Smooth muscle cell (in vitro differentiated cells): ENCODE measurements around the gene SRSF6. TPM values are rescaled to one million over a fixed set of nuclear protein-coding genes. Genes with fewer than 3 reads are reported as not detected.

Source experiments
- DNase-seq: peaks from one replicate; lab custom pipeline; 2025; ENCODE audit not compliant: unreplicated experiment; lab: John Stamatoyannopoulos, UW
- H2AFZ ChIP-seq: fragments of 200-600 bp; sonication (generic); 2 replicates; pipeline ENCODE4 v1.6.0; 2016; ENCODE audit warnings: antibody characterized with exemption, low read depth, mild to moderate bottlenecking
- H3F3A ChIP-seq: fragments of 200-600 bp; sonication (generic); 2 replicates; pipeline ENCODE4 v1.6.0; 2017; ENCODE audit warnings: antibody characterized with exemption, low read depth
- H3K27ac ChIP-seq: fragments of 200-600 bp; sonication (generic); 2 replicates; pipeline ENCODE4 v1.5.1; 2016; ENCODE audit warnings: low read depth, mild to moderate bottlenecking
- H3K27me3 ChIP-seq: fragments of 200-600 bp; sonication (generic); 2 replicates; pipeline ENCODE4 v1.6.1; 2016; ENCODE audit warnings: low read depth, mild to moderate bottlenecking
- H3K36me3 ChIP-seq: fragments of 200-600 bp; sonication (generic); 2 replicates; pipeline ENCODE4 v1.5.1; 2016; ENCODE audit warnings: low read depth
- H3K4me1 ChIP-seq: fragments of 200-600 bp; sonication (generic); 2 replicates; pipeline ENCODE4 v1.5.1; 2016; ENCODE audit warnings: low read depth
- H3K4me2 ChIP-seq: fragments of 200-600 bp; sonication (generic); 2 replicates; pipeline ENCODE4 v1.6.0; 2016; ENCODE audit warnings: mild to moderate bottlenecking
- H3K4me3 ChIP-seq: fragments of 200-600 bp; sonication (generic); 2 replicates; pipeline ENCODE4 v1.5.1; 2016; ENCODE audit warnings: mild to moderate bottlenecking
- H3K79me2 ChIP-seq: fragments of 200-600 bp; sonication (generic); 2 replicates; pipeline ENCODE4 v1.6.0; 2016; ENCODE audit warnings: low read depth, mild to moderate bottlenecking
- H3K9ac ChIP-seq: fragments of 200-600 bp; sonication (generic); 2 replicates; pipeline ENCODE4 v1.6.0; 2016; ENCODE audit warnings: low read depth
- H3K9me3 ChIP-seq: fragments of 200-600 bp; sonication (generic); replicated peaks from 2 replicates; pipeline ENCODE4 v1.5.1; 2016; ENCODE audit warnings: low read depth
- H4K20me1 ChIP-seq: fragments of 200-600 bp; sonication (generic); 2 replicates; pipeline ENCODE4 v1.6.0; 2016; ENCODE audit warnings: low read depth
- WGBS: methylation state at CpG from one replicate; pipeline ENCODE4 v1.1.7; 2016; ENCODE audit warnings: low lambda C conversion rate; 5-methylcytosine and 5-hydroxymethylcytosine counted together
- polyA plus RNA-seq: library from polyadenylated mRNA; unstranded; fragments of >200 nt; fragmentation: Nextera tagmentation; extraction: Ambion mirVana; gene quantifications from 2 replicates; pipeline ENCODE4 v1.2.1, GENCODE V29; 2016
- total RNA-seq: library from RNA; depleted of rRNA; stranded (reverse); fragments of >200 nt; gene quantifications from 2 replicates; pipeline ENCODE4 v1.2.3, GENCODE V29; 2014
- TF ChIP-seq, protein P1 (sequence below): fragments of 200-600 bp; sonication (generic); IDR thresholded peaks from 2 replicates; pipeline ENCODE4 v1.5.1; 2017; ENCODE audit warnings: borderline replicate concordance, mild to moderate bottlenecking, antibody characterized with exemption; ENCODE audit not compliant: insufficient read depth, poor library complexity, severe bottlenecking

SRSF6 gene
- total and polyA plus RNA-seq, 2 experiments from 2014 or later: 25.1 to 85.0 TPM

DNA sequence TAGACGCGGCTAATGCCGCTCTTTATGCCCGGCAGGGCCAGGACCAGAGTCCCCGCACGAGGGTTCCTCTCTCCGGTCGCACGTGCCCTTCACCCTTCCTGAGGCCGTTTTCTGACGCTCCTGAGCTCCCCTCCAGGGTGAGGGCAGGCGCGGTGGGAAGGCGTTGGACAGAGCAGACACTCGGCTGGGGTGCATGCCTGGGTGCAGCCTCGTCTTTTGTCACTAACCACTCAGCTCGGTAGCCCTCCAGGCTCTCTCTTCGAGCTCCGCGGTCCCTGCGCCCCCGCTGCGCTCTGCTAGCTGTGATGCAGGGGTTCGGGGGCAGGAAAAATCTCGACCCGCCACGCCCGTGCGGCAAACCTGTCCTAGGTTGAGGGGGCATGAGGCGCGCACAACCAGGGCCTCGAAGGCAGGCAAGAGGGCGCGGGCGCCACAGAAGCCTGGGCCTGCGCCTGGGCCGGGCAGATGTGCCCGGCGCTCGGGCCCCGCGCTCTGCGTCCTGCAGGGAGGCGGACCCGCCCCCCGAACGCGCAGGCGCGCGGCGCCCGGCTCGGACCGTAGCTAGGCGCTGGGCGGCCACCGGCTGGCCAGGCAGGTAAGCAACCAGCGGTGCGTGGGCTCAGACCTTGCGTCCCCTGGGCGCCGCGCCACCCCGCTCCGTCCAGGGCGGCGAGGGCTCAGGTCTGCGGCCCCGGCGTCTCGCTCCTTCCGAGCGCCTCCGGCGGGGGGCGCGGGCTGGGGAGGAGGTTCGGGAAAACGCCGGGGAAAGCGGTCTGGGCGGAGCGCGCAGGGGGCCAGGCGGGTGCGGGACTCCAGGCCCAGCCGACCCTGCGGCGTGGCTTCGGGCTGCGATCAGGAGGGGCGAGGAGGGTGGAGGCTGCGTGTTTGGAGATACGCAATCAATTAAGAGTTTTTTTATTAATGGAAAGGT lies 49.7 kb downstream of the SRSF6 start, which contains the start of gene L3MBTL1:
TSS of gene L3MBTL1 (plus strand) at position 548 of the 931 bp plus-strand sequence. CDS start 5,807 bp downstream, outside the sequence.
- WGBS: 13% methylated on average over 78 of the region's 95 CpGs
- Histone ChIP-seq H4K20me1 (no peaks in the 10 kb centered on the region), H3F3A (no peaks in the 10 kb centered on the region), H3K9ac (peak within 1 kb of the TSS; percentile 56), H2AFZ (peak within 1 kb of the TSS; percentile 92), H3K79me2 (no peaks in the 10 kb centered on the region), H3K9me3 (no peaks in the 10 kb centered on the region), H3K36me3 (no peaks in the 10 kb centered on the region), H3K4me1 (no peaks in the 10 kb centered on the region), H3K4me2 (peak within 1 kb of the TSS; percentile 97), H3K27me3 (peaks cover 3% of the 10 kb centered on the region), H3K27ac (no peak within 1 kb of the TSS), H3K4me3 (peak within 1 kb of the TSS; percentile 88)
- DNase-seq: peak; percentile 40
- TF ChIP-seq, protein P1, sequence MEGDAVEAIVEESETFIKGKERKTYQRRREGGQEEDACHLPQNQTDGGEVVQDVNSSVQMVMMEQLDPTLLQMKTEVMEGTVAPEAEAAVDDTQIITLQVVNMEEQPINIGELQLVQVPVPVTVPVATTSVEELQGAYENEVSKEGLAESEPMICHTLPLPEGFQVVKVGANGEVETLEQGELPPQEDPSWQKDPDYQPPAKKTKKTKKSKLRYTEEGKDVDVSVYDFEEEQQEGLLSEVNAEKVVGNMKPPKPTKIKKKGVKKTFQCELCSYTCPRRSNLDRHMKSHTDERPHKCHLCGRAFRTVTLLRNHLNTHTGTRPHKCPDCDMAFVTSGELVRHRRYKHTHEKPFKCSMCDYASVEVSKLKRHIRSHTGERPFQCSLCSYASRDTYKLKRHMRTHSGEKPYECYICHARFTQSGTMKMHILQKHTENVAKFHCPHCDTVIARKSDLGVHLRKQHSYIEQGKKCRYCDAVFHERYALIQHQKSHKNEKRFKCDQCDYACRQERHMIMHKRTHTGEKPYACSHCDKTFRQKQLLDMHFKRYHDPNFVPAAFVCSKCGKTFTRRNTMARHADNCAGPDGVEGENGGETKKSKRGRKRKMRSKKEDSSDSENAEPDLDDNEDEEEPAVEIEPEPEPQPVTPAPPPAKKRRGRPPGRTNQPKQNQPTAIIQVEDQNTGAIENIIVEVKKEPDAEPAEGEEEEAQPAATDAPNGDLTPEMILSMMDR: no peak

DNA sequence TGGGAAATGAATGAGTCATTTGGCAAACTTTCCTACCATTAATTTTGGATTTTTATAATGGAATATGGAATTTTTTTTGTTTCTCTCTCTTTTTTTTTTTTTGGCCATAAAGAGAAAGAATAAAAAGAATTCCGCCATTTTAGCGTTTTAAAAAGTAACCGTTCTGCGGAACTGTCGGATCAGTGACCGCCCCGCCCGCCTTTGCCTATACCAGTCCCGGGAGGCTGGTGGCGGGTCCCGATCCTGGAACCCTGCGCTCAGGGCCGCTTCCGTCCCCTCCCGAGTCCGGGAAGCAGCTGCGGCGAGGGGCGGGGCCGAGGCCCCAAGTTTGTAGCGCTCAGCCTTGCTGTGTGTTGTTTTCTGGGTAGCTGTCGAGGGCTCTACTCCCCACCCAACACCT lies 50.4 kb downstream of the SRSF6 start:
- no peaks in the 10 kb centered on the region for H3K79me2 ChIP-seq
- H3K4me2 ChIP-seq: peak overlapping the region; percentile 97
- H3K9ac ChIP-seq: peak overlapping the region; percentile 56
- TF ChIP-seq, protein P1: no peak
- H3K4me3 ChIP-seq: peak overlapping the region; percentile 88
- H3K36me3 ChIP-seq: no peaks in the 10 kb centered on the region
- H3K27ac ChIP-seq: no peak overlapping the region
- H3K27me3 ChIP-seq: no peaks in the 10 kb centered on the region
- H2AFZ ChIP-seq: peak overlapping the region; percentile 92
- H3F3A ChIP-seq: no peaks in the 10 kb centered on the region
- H3K4me1 ChIP-seq: no peaks in the 10 kb centered on the region
- H4K20me1 ChIP-seq: no peaks in the 10 kb centered on the region
- 5% methylated on average over 22 of the region's 22 CpGs for WGBS
- DNase-seq: no peak
- no peaks in the 10 kb centered on the region for H3K9me3 ChIP-seq

DNA sequence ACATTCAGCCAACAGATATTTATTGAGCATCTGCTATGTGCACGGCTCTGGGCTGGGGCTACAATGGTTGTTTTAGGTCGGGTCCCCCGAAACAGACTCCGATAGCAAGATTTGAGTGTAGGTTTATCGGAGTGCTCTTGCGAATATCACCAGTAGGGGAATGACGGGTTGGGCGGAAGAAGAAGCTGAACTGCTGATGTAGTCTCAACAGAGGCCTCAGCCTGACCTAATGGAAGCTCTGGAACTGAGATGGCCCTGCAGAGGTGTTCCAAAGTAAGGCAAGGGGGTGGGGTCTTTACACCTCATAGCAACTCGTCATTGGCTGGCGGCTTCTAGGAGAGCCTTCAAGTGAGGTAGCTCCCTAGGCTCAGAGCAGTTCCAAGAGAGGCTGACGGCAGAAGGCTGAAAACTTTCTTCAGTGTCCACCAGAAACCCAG lies 50.9 kb downstream of the SRSF6 start:
- no peaks in the 10 kb centered on the region for H3K4me1 ChIP-seq
- peak overlapping the region; percentile 92 for H2AFZ ChIP-seq
- peak overlapping the region; percentile 97 for H3K4me2 ChIP-seq
- H3K9me3 ChIP-seq: no peaks in the 10 kb centered on the region
- no peaks in the 10 kb centered on the region for H3K27me3 ChIP-seq
- H3K9ac ChIP-seq: peak overlapping the region; percentile 56
- 51% methylated on average over 11 of the region's 11 CpGs for WGBS
- H3K79me2 ChIP-seq: no peaks in the 10 kb centered on the region
- H3K27ac ChIP-seq: no peak overlapping the region
- H3K4me3 ChIP-seq: peak overlapping the region; percentile 88
- no peaks in the 10 kb centered on the region for H3F3A ChIP-seq
- no peaks in the 10 kb centered on the region for H3K36me3 ChIP-seq
- DNase-seq: no peak
- TF ChIP-seq, protein P1: peak; percentile 21
- H4K20me1 ChIP-seq: no peaks in the 10 kb centered on the region

DNA sequence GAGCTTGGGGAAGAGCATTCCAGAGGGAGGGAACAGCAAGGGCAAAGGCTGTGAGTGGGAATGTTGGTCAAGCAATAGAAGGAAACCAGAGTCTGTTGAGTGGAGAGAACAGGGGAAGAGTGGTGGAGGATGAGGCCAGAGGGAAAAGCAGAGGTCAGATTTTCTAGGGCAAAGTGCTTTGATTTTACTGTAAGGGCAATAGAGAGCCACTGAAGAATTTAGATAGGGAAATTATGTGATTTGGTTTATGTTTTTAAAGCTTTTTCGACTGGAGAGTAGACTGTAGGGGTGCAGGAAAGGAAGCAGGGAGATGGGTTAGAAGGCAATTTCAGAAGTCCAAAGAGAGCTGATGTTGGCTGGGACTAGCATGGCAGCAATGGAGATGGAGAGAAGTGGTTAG lies 54.2 kb downstream of the SRSF6 start:
- Histone ChIP-seq H3K9me3 (no peaks in the 10 kb centered on the region), H3K27ac (no peak overlapping the region), H3K27me3 (no peaks in the 10 kb centered on the region), H4K20me1 (no peaks in the 10 kb centered on the region), H3K79me2 (no peaks in the 10 kb centered on the region), H3K4me2 (no peak overlapping the region), H3K4me1 (no peaks in the 10 kb centered on the region), H2AFZ (no peak overlapping the region), H3K36me3 (no peaks in the 10 kb centered on the region), H3F3A (no peaks in the 10 kb centered on the region), H3K4me3 (no peak overlapping the region), H3K9ac (no peak overlapping the region)
- no peak for DNase-seq
- TF ChIP-seq, protein P1: no peak
- 82% methylated on average over 1 of the region's 1 CpG for WGBS
